K562 (cell line): Measurements from ENCODE around the gene ATP6V0C.

Experiments used
- CHD4 ChIP-seq: fragments of 200-600 bp; sonication (generic); IDR thresholded peaks from 3 replicates; pipeline ENCODE4 v1.6.1; 2012; ENCODE audit warnings: low read depth, mild to moderate bottlenecking, mixed read lengths, low read length, inconsistent platforms; ENCODE audit not compliant: insufficient read depth, insufficient replicate concordance, poor library complexity, severe bottlenecking
- CTCF ChIP-seq, 3 experiments: IDR thresholded peaks in 2 of 3; conservative IDR thresholded peaks in 1 of 3; 2 replicates each; pipeline ENCODE4 v1.5.1; 2011 to 2012; ENCODE audit warnings: low read length in 3 of 3, mild to moderate bottlenecking in 3 of 3, control low read depth in 2 of 3, improper control_type of control experiment in 1 of 3, inconsistent platforms in 1 of 3, low read depth in 1 of 3, mixed read lengths in 1 of 3, moderate library complexity in 1 of 3; ENCODE audit not compliant: insufficient read depth in 2 of 3
- E2F1 ChIP-seq: sonication (generic); formaldehyde crosslinking; IDR thresholded peaks from 2 replicates; pipeline ENCODE4 v1.8.1; 2023; ENCODE audit warnings: mild to moderate bottlenecking, missing genetic modification reagents, moderate library complexity
- EZH2 ChIP-seq: IDR thresholded peaks from 2 replicates; pipeline ENCODE4 v1.6.1; 2012; ENCODE audit warnings: low read depth, mild to moderate bottlenecking, inconsistent platforms, low read length, borderline replicate concordance
- HDAC2 ChIP-seq: fragments of 450-650 bp; IDR thresholded peaks from 2 replicates; pipeline ENCODE4 v1.6.1; 2016; ENCODE audit warnings: mild to moderate bottlenecking
- KDM4B ChIP-seq, 2 experiments: fragments of 450-650 bp in 1 of 2; sonication (generic) in 1 of 2; IDR thresholded peaks; 2 replicates each; pipeline ENCODE4 v1.6.1; 2016 to 2017; ENCODE audit warnings: borderline replicate concordance in 2 of 2, antibody characterized with exemption in 1 of 2, low read depth in 1 of 2, mild to moderate bottlenecking in 1 of 2
- KLF16 ChIP-seq: IDR thresholded peaks from 2 replicates; pipeline ENCODE4 v1.6.1; 2016; ENCODE audit warnings: antibody characterized with exemption
- SIX5 ChIP-seq, 2 experiments: IDR thresholded peaks; 2 replicates each; pipeline ENCODE4 v1.6.1; 2011; ENCODE audit warnings: low read length in 2 of 2, borderline replicate concordance in 1 of 2, low read depth in 1 of 2, mild to moderate bottlenecking in 1 of 2, moderate library complexity in 1 of 2; ENCODE audit not compliant: insufficient read depth in 1 of 2

GRCh38 chr16:2530629-2531318, 17.0 kb downstream of the ATP6V0C start:
- no peak; a peak in 1 of 4 replicates for TF ChIP-seq KDM4B (IDR thresholded peaks at IDR 0.05; ENCODE audit: borderline replicate concordance in 2 of 2, low read depth in 1 of 2)
- no peak for TF ChIP-seq E2F1 (CRISPR knock-in tag)
- no peak for TF ChIP-seq EZH2
- TF ChIP-seq CHD4 = no peak
- TF ChIP-seq KLF16 = no peak
- no peak for TF ChIP-seq CTCF (IDR thresholded peaks at IDR 0.05 in 2 of 3, conservative IDR thresholded peaks at IDR 0.05 in 1 of 3; ENCODE audit: insufficient read depth in 2 of 3, low read depth in 1 of 3, low read length in 3 of 3)
- TF ChIP-seq HDAC2 = no peak
- no peak for TF ChIP-seq SIX5 (IDR thresholded peaks at IDR 0.05; ENCODE audit: borderline replicate concordance in 1 of 2, insufficient read depth in 1 of 2, low read depth in 1 of 2, low read length in 2 of 2)
